NCI-H524 (cell line): ENCODE measurements around the gene TSPAN5.
A peak's percentile ranks its signal among the peaks of the same experiment; 100 is the strongest.
"Not testable (repeated sequence)": the region's sequence is repeated elsewhere in the genome, so short reads cannot be mapped to it uniquely, and the experiment has no call there.

ENCODE experiments used
- DNase-seq, 2 experiments: peaks; one replicate each; lab custom pipeline; 2025; lab: John Stamatoyannopoulos, UW

Gene TSPAN5

DNA sequence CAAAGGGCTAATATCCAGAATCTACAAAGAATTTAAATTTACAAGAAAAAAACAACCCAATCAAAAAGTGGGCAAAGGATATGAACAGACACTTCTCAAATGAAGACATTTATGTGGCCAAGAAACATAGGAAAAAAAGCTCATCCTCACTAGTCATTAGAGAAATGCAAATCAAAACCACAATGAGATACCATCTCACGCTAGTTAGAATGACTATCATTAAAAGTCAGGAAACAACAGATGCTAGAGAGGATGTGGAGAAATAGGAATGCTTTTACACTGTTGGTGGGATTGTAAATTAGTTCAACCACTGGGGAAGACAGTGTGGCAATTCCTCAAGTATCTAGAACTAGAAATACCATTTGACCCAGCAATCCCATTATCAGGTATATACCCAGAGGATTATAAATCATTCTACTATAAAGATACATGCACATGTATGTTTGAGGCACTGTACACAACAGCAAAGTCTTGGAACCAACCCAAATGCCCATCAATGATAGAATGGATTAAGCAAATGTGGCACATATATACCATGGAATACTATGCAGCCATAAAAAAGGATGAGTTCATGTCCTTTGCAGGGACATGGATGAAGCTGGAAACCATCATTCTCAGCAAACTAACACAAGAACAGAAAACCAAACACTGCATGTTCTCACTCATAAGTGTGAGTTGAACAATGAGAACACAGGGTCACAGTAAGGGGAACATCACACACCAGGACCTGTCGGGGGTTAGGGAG, 197.1 kb downstream of the TSPAN5 start:
- not testable (repeated sequence) for DNase-seq

DNA sequence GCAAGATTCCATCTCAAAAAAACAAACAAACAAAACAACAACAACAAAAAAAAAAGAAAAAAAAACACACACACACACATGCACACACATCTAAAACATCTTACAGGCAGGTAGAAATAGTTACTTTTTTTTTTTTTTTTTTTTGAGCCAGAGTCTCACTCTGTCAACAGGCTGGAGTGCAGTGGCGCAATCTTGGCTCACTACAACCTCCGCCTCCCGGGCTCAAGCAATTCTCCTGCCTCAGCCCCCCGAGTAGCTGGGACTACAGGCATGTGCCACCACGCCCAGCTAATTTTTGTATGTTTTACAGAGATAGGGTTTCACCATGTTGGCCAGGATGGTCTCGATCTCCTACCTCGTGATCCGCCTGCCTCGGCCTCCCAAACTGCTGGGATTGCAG, 201.0 kb downstream of the TSPAN5 start:
- DNase-seq, result not testable (repeated sequence)

DNA sequence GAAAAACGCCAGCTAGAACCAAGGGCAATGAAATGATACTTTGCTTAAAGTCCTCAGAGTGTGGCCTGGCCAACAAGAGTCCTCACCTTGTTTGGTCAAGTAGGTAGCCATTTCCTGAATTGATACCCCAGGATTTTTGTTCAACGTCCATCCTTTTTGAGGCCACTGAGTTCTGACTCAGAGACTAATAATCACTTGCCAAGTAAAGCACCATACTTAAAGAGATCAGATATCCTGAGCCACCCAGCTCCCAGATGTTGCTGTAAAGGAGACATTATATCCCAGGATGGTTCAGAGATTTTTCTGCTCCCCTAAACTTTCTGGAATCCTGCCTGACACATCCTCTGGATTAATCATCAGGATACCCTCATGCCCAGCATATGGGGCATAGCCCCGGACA, 206.3 kb downstream of the TSPAN5 start:
- DNase-seq, result peak in 1 of 2 experiments; percentile 4

DNA sequence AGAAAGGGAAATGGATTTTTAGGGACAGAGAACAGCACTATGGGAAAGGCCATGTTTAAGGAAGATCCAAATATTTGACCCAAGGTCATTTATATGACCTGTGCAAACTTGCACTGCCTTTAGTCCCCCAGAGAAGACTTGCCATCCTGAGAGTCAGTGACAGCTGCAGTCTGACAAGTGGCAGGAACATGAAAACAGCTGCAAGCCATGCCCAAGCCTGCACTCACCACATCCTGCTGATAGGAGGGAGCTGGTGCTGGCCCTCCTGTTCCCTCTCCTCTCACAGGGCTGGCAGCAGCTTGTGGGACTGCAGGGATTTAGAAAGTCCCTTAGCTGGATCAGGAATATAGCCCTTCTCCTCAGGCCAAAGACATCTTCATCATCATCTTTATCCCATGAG, 209.5 kb downstream of the TSPAN5 start:
- DNase-seq, result peak; percentile 4 to 70

DNA sequence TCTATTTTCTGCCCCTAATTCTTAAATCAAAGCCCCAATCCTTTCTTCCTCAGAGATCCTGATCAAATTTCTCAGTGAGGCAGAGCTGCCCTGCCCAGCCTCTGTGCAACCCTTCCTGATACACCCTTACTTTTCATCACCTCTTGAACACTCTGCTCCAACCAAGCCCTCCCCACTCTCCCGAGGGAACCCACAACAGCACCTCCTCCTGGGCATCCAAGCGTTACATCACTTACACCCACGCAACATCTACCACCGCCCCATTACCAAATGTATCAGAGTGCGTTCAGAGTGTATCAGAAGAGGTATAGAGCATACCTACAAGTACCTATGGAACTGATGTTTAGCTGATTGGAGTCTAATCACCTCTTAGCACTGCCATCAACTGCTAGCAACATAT, 210.8 kb downstream of the TSPAN5 start:
- no peak for DNase-seq

DNA sequence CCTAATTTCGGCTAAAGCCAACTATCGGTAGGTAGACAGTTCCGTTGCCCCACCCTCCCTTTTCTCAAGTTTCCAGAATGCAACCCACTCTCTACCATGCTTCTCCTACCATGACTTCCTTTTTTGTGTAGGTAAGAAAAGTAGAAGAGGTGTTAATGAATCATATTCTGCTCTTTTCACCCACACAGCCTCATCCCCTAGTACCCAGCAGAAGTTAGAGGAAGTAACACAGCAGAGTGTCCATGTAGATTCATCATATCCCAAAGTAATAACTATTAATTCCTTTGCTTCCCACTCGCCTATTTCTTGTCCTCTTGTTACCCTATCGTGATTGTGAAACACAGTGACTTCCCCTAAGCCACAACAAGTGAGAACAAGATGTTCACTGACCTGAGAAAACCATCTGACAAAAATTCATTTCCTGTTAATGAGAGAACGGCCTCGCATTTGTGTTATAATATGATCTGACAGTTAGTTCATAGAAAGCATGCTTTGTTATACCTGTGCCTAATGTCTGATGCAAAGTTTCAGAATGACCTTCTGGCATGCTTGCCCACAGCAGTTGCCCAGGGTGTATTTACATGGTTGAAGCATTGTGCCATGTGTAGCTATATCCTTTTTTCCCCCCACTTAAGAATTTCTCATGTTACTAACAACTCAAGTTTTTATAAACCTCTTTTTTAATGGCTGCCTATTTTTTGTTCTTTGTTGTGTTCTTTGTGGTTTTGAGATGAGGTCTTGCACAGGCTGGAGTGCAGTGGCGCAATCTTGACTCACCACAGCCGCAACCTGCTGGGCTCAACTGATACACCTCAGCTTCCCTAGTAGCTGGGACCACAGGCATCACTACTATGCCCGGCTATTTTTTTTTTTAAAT, 211.7 kb downstream of the TSPAN5 start:
- DNase-seq, result no peak

DNA sequence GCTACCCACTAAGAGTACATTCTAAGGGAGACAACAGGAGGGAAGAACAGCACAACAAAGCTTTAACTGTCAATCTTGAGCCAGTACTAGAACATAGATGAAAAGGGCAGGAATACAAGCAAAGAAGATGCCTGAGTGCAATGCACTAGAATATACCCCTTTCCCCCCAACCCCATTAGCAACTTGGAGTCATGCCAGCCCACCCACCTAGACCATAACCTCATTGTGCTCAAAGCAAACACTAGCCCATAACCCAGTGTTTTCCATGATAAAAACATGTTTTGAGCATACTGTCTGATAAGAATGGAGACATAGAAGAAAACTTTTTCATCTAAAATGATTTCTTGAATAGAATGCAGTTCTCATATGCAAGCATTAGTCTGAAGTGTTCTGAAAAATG, 214.0 kb downstream of the TSPAN5 start:
- no peak for DNase-seq

DNA sequence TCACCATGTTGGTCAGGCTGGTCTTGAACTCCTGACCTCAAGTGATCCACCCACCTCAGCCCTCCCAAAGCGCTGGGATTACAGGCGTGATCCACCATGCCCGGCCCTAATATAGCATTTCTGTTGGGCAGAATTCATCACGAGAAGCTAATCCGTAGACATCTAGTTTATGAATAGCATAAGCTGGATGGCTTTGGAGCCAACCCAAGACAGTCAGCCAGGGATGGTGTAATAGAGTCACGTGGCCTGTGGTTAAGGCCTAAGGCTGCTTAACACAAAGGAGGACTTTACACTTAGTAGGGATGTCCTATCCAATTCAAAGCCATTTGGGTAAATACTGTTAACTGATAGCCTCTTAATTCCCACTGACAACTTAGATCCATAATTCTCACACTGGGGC, 223.6 kb downstream of the TSPAN5 start:
- no peak for DNase-seq

DNA sequence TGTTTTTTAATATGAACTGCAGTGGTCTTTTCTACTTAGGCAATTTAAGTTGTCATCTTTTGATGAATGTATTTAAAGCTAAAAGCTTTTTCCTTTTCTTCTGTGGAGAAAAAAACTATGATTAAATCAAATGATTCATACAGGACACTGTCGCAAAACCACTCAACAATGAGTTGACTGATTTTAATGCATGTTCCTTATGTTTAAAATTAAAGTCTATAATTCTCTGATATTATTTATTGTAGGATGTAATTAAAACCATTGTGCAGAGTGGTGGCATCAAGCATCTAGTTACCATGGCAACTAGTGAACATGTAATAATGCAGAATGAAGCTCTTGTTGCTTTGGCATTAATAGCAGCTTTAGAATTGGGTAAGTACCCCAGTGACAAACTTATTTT, 224.7 kb downstream of the TSPAN5 start:
- no peak for DNase-seq

DNA sequence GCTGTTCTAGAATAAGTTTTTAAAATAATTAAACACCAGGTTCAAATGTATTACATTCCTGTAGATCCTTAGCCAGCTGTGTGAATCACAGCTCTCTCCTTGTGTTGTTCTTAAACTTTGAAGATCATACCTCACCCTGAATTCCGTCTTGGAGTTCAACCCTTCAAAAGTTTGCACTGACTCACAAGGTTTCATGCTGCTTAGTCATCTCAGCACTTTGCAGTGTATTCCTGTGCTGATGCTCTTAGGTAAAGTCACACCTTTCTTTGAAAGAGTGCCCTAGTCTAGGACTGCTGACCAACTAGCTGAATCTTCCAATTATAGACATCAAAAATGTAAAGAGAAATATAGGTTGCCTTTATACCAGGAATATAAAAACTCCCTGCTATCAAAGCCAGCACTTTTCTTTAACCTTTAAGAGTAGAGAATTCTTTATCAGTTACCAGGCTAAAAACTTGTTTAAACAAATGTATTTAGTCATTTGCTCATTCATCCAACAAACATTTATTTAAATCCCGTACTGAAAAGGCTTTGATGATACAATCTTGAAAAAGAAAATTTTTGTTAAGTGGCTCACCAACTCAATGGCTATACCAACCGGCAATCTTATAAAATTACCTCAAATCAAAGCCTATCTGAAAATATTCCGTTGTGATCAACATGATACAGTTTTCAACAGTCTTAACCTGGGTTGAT, 227.6 kb downstream of the TSPAN5 start:
- DNase-seq, result no peak

DNA sequence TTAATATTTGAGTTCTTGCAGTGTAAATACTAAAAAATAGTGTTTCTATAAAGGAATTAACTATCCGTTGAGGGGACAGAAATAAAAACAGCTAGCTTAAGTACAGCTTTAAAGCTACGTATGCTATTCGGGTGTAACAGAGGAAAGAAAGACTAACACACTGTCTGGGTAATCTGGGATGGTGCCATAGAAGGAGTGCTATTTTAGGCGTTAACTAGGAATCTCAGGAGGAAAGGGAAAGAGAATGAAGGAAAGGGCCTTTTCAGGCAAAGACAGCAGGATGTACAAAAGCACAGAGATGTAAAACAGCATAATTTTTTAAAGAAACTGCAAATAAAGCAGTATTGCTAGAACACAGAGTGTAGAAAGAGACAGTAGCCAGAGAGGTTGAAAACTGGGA, 235.4 kb downstream of the TSPAN5 start:
- DNase-seq, result no peak

DNA sequence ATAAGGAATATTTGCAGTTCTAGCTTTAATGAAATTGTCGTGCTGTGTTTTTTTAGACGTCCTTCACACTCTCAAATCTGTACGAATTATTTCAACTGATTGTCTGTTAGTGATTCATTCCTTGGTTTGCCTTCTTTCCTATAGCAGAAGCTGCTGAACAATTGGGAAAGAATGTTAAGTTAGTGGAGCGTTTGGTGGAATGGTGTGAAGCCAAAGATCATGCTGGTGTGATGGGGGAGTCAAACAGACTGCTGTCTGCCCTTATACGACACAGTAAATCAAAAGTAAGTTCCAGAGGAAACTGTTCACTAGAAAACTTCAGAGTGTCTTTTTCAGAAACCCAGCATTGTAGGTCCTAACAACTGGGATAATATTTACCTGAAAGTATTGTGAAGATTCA, 237.3 kb downstream of the TSPAN5 start:
- no peak for DNase-seq
